ENCODE results near the gene ING3. TPM values are rescaled to one million over a fixed set of nuclear protein-coding genes. Genes with fewer than 3 reads are reported as not detected.

The ING3 gene
- polyA plus RNA-seq, 3 donors, result 22.3 to 26.9 (median 25.9) TPM

- Histone ChIP-seq H3K27ac (ENCODE audit: low read depth in 1 of 2, low read length in 2 of 2) (peak overlapping the region; percentile 84 to 94), H2AFZ (ENCODE audit: insufficient read depth, low read depth, low read length, poor library complexity, severe bottlenecking) (peak overlapping the region; percentile 69), H3K4me3 (replicated peaks in 1 of 3; ENCODE audit: low read depth in 2 of 3, low read length in 3 of 3) (peak overlapping the region; percentile 71 to 82 (median 80)), H3K9ac (ENCODE audit: insufficient read depth, low read length, poor library complexity, severe bottlenecking) (peak overlapping the region; percentile 93), H3K4me2 (replicated peaks; ENCODE audit: extremely low read depth, low read length, poor library complexity, severe bottlenecking) (peak overlapping the region; percentile 79), H3K36me3 (replicated peaks in 1 of 2; ENCODE audit: control insufficient read depth in 1 of 2, insufficient read depth in 2 of 2, low read length in 2 of 2) (peaks cover 33 to 40% of the 10 kb centered on the region in 2 donors), H3K9me3 (replicated peaks in 1 of 2; ENCODE audit: control insufficient read depth in 1 of 2, insufficient read depth in 1 of 2, low read length in 2 of 2) (no peaks in the 10 kb centered on the region), H3K4me1 (ENCODE audit: control insufficient read depth in 1 of 2, insufficient read depth in 2 of 2, low read length in 2 of 2) (peaks cover 13 to 19% of the 10 kb centered on the region in 2 donors), H3K79me2 (ENCODE audit: insufficient read depth, low read length) (peaks cover 28% of the 10 kb centered on the region), H3K27me3 (ENCODE audit: control insufficient read depth in 2 of 2, insufficient read depth in 2 of 2, low read length in 2 of 2) (no peaks in the 10 kb centered on the region), H4K20me1 (ENCODE audit: insufficient read depth, low read length) (peaks cover 22% of the 10 kb centered on the region)
- Mint-ChIP-seq H3K4me1 (peaks cover 16% of the 10 kb centered on the region), H3K4me3 (peak overlapping the region; percentile 90 to 95), H3K27me3 (ENCODE audit: low read depth in 3 of 3) (peaks cover 1 to 5% (median 2%) of the 10 kb centered on the region in 3 donors), H3K27ac (peak overlapping the region; percentile 97 to 100 (median 99)), H3K36me3 (peaks cover 27 to 34% of the 10 kb centered on the region in 2 donors), H3K9me3 (peaks cover 0 to 2% (median 0%) of the 10 kb centered on the region in 7 donors)
- no CpG with 5 or more reads among the region's 8 CpGs for WGBS (ENCODE audit: insufficient coverage)
- no peak for DNase-seq
- intact Hi-C loops (cut with micrococcal nuclease), result no loop called here
- TF ChIP-seq CTCF (IDR thresholded peaks at IDR 0.05), result no peak
Observed at GRCh38 chr7:120951309-120951699, 727 bp downstream of the ING3 start.

GRCh38 chr7:120951826-120952225 lies 1.2 kb downstream of the ING3 start:
- no peak overlapping the region for H3K9ac ChIP-seq (ENCODE audit: insufficient read depth, low read length, poor library complexity, severe bottlenecking)
- peaks cover 37 to 45% of the 10 kb centered on the region in 2 donors for H3K36me3 ChIP-seq (replicated peaks in 1 of 2; ENCODE audit: control insufficient read depth in 1 of 2, insufficient read depth in 2 of 2, low read length in 2 of 2)
- H3K9me3 Mint-ChIP-seq, result peaks cover 0 to 2% (median 0%) of the 10 kb centered on the region in 7 donors
- WGBS (ENCODE audit: insufficient coverage), result no CpG with 5 or more reads among the region's 2 CpGs
- peaks cover 13 to 19% of the 10 kb centered on the region in 2 donors for H3K4me1 ChIP-seq (ENCODE audit: control insufficient read depth in 1 of 2, insufficient read depth in 2 of 2, low read length in 2 of 2)
- TF ChIP-seq CTCF (IDR thresholded peaks at IDR 0.05), result no peak
- H3K4me3 ChIP-seq (replicated peaks in 1 of 3; ENCODE audit: low read depth in 2 of 3, low read length in 3 of 3), result peak overlapping the region in 1 of 3 experiments; percentile 80
- peak overlapping the region in 1 of 2 donors; percentile 95 for H3K4me3 Mint-ChIP-seq
- intact Hi-C loops (cut with micrococcal nuclease), result no loop called here
- H3K4me1 Mint-ChIP-seq, result peaks cover 16% of the 10 kb centered on the region
- H3K27ac Mint-ChIP-seq, result peak overlapping the region; percentile 66 to 100 (median 99)
- no peaks in the 10 kb centered on the region for H3K27me3 ChIP-seq (ENCODE audit: control insufficient read depth in 2 of 2, insufficient read depth in 2 of 2, low read length in 2 of 2)
- peaks cover 22% of the 10 kb centered on the region for H4K20me1 ChIP-seq (ENCODE audit: insufficient read depth, low read length)
- H3K79me2 ChIP-seq (ENCODE audit: insufficient read depth, low read length), result peaks cover 28% of the 10 kb centered on the region
- H3K27ac ChIP-seq (ENCODE audit: low read depth in 1 of 2, low read length in 2 of 2), result peak overlapping the region in 1 of 2 donors; percentile 94
- peak overlapping the region; percentile 69 for H2AFZ ChIP-seq (ENCODE audit: insufficient read depth, low read depth, low read length, poor library complexity, severe bottlenecking)
- H3K4me2 ChIP-seq (replicated peaks; ENCODE audit: extremely low read depth, low read length, poor library complexity, severe bottlenecking), result peak overlapping the region; percentile 79
- DNase-seq, result no peak
- peaks cover 1 to 5% (median 2%) of the 10 kb centered on the region in 3 donors for H3K27me3 Mint-ChIP-seq (ENCODE audit: low read depth in 3 of 3)
- peaks cover 31 to 39% of the 10 kb centered on the region in 2 donors for H3K36me3 Mint-ChIP-seq
- no peaks in the 10 kb centered on the region for H3K9me3 ChIP-seq (replicated peaks in 1 of 2; ENCODE audit: control insufficient read depth in 1 of 2, insufficient read depth in 1 of 2, low read length in 2 of 2)
